Gastrocnemius medialis (tissue), 4 donors: ENCODE data around the gene MRGPRD. TPM values are rescaled to one million over a fixed set of nuclear protein-coding genes. Genes with fewer than 3 reads are reported as not detected.

Experiments used
- ATAC-seq, 2 donors: fragments of 150-250 bp; one replicate each; pipeline ENCODE4 v1.9.1; 2016
- DNase-seq, 2 donors: peaks; one replicate each; pipeline ENCODE4 v3.0.0-alpha.2; 2019
- H3K27ac ChIP-seq, 4 donors: fragments of 200-600 bp; sonication (generic); 1 replicate in 1 of 4; 2 replicates in 3 of 4; pipeline ENCODE4 v1.5.1; 2016 to 2018; ENCODE audit warnings: mild to moderate bottlenecking in 2 of 4, moderate library complexity in 1 of 4
- H3K27me3 ChIP-seq, 3 donors: fragments of 200-600 bp; sonication (generic) in 2 of 3; 1 replicate in 1 of 3; 2 replicates in 2 of 3; pipeline versions ENCODE4 v1.5.1 to v1.6.0; 2016 to 2019; ENCODE audit warnings: mild to moderate bottlenecking in 1 of 3, moderate library complexity in 1 of 3
- H3K36me3 ChIP-seq, 2 donors: fragments of 200-600 bp; sonication (generic) in 1 of 2; one replicate each; pipeline ENCODE4 v1.5.1; 2017 to 2018
- H3K4me1 ChIP-seq, 2 donors: fragments of 200-600 bp; sonication (generic) in 1 of 2; one replicate each; pipeline ENCODE4 v1.5.1; 2016 to 2017; ENCODE audit warnings: mild to moderate bottlenecking in 2 of 2
- H3K4me3 ChIP-seq, 4 donors: fragments of 200-600 bp; sonication (generic) in 3 of 4; 1 replicate in 1 of 4; 2 replicates in 3 of 4; pipeline ENCODE4 v1.5.1; 2016 to 2019; ENCODE audit warnings: mild to moderate bottlenecking in 2 of 4
- H3K9me3 ChIP-seq, 3 donors: fragments of 200-600 bp; sonication (generic) in 2 of 3; 1 replicate in 1 of 3; 2 replicates in 2 of 3; pipeline ENCODE4 v1.5.1; 2016 to 2019
- CTCF ChIP-seq, 5 experiments: fragments of 450-650 bp in 3 of 5; fragments of 200-600 bp in 2 of 5; sonication (generic) in 2 of 5; IDR thresholded peaks in 4 of 5; conservative IDR thresholded peaks in 1 of 5; 1 replicate in 4 of 5; 2 replicates in 1 of 5; pipeline ENCODE4 v1.5.1; 2016 to 2019; ENCODE audit warnings: antibody characterized with exemption in 5 of 5, mild to moderate bottlenecking in 3 of 5, moderate library complexity in 3 of 5
- POLR2A ChIP-seq, 2 donors: fragments of 450-650 bp; IDR thresholded peaks; one replicate each; pipeline ENCODE4 v1.6.1; 2017; ENCODE audit warnings: antibody characterized with exemption in 2 of 2, mild to moderate bottlenecking in 2 of 2, moderate library complexity in 2 of 2
- in situ Hi-C, 4 donors: fragments of 200-750 bp; cut with MboI; loops; one replicate each; pipeline versions ENCODE4 v1.15.0 to v1.8.0; 2017; ENCODE audit warnings: low sequenced_read_pairs in 4 of 4
- intact Hi-C: fragments of 100-400 bp; cut with DNase I; formaldehyde crosslinking; loops from one replicate; pipeline ENCODE4 v1.15.1; 2023; ENCODE audit warnings: low total_unique reads
- total RNA-seq, 4 donors: library from RNA; depleted of rRNA; stranded (reverse); fragments of >200 nt; gene quantifications; one replicate each; pipeline versions ENCODE4 v1.1.0 to v1.2.3, GENCODE V29; 2016

MRGPRD gene
- not detected for total RNA-seq

GRCh38 chr11:68980776-68981065 is at the start of gene MRGPRD:
Gene MRGPRD (minus strand): TSS chr11:68980986. CDS start chr11:68980986, 0 bp downstream.
- Histone ChIP-seq H3K9me3 (no peaks in the 10 kb centered on the region), H3K36me3 (no peaks in the 10 kb centered on the region), H3K4me1 (peaks cover 0 to 14% of the 10 kb centered on the region in 2 donors), H3K4me3 (no peak within 1 kb of the TSS), H3K27ac (no peak within 1 kb of the TSS), H3K27me3 (no peaks in the 10 kb centered on the region)
- intact Hi-C loops, result no loop called here
- TF ChIP-seq POLR2A (IDR thresholded peaks at IDR 0.05) (no peak), CTCF (IDR thresholded peaks at IDR 0.05 in 4 of 5, conservative IDR thresholded peaks at IDR 0.05 in 1 of 5) (no peak)
- in situ Hi-C loops, result no loop called here
- no peak for DNase-seq
- ATAC-seq, result no peak

GRCh38 chr11:69030301-69030700 is 49.5 kb upstream of the MRGPRD start:
- no peaks in the 10 kb centered on the region for H3K9me3 ChIP-seq
- DNase-seq (no peak), ATAC-seq (no peak)
- H3K27me3 ChIP-seq, result peaks cover 0 to 4% (median 0%) of the 10 kb centered on the region in 3 donors
- no peaks in the 10 kb centered on the region for H3K4me1 ChIP-seq
- TF ChIP-seq POLR2A (IDR thresholded peaks at IDR 0.05), result no peak
- no peak for TF ChIP-seq CTCF (IDR thresholded peaks at IDR 0.05 in 4 of 5, conservative IDR thresholded peaks at IDR 0.05 in 1 of 5)
- in situ Hi-C loops (no loop called here), intact Hi-C loops (no loop called here)
- no peaks in the 10 kb centered on the region for H3K36me3 ChIP-seq
- no peak overlapping the region for H3K4me3 ChIP-seq
- no peak overlapping the region for H3K27ac ChIP-seq

- no peak for DNase-seq
- TF ChIP-seq CTCF (IDR thresholded peaks at IDR 0.05 in 4 of 5, conservative IDR thresholded peaks at IDR 0.05 in 1 of 5), result no peak
- TF ChIP-seq POLR2A (IDR thresholded peaks at IDR 0.05), result no peak
- intact Hi-C loops, result no loop called here
These were observed 47.1 kb upstream of the MRGPRD start for GRCh38 chr11:69027704-69028372.

GRCh38 chr11:69024509-69024908 is 43.7 kb upstream of the MRGPRD start:
- H3K27ac ChIP-seq, result no peak overlapping the region
- no peaks in the 10 kb centered on the region for H3K27me3 ChIP-seq
- H3K36me3 ChIP-seq, result no peaks in the 10 kb centered on the region
- H3K9me3 ChIP-seq, result no peaks in the 10 kb centered on the region
- no peak for TF ChIP-seq POLR2A (IDR thresholded peaks at IDR 0.05)
- no peak for TF ChIP-seq CTCF (IDR thresholded peaks at IDR 0.05 in 4 of 5, conservative IDR thresholded peaks at IDR 0.05 in 1 of 5)
- DNase-seq (no peak), ATAC-seq (no peak)
- in situ Hi-C loops, result no loop called here
- no peaks in the 10 kb centered on the region for H3K4me1 ChIP-seq
- intact Hi-C loops, result no loop called here
- H3K4me3 ChIP-seq, result no peak overlapping the region

More at GRCh38 chr11:69027704-69028372, 47.1 kb upstream of the MRGPRD start:
- Histone ChIP-seq H3K9me3 (no peaks in the 10 kb centered on the region), H3K4me1 (no peaks in the 10 kb centered on the region), H3K36me3 (no peaks in the 10 kb centered on the region), H3K4me3 (no peak overlapping the region), H3K27ac (no peak overlapping the region), H3K27me3 (no peaks in the 10 kb centered on the region)
- in situ Hi-C loops, result no loop called here
- no peak for ATAC-seq

- TF ChIP-seq POLR2A (IDR thresholded peaks at IDR 0.05), result no peak
- TF ChIP-seq CTCF (IDR thresholded peaks at IDR 0.05 in 4 of 5, conservative IDR thresholded peaks at IDR 0.05 in 1 of 5), result no peak
- ATAC-seq (no peak), DNase-seq (no peak)
- Histone ChIP-seq H3K27ac (no peak overlapping the region), H3K9me3 (no peaks in the 10 kb centered on the region), H3K36me3 (no peaks in the 10 kb centered on the region), H3K27me3 (no peaks in the 10 kb centered on the region), H3K4me1 (no peaks in the 10 kb centered on the region), H3K4me3 (no peak overlapping the region)
- intact Hi-C loops, result no loop called here
- in situ Hi-C loops, result no loop called here
These were observed 41.5 kb upstream of the MRGPRD start for GRCh38 chr11:69022260-69022659.
